Measurements from ENCODE around the gene CD44. TPM values are rescaled to one million over a fixed set of nuclear protein-coding genes. Genes with fewer than 3 reads are reported as not detected.

The CD44 gene
- total RNA-seq, 4 donors from 2014 or later: 211 to 319 (median 266) TPM

GRCh38 chr11:35160902-35161597, 22.1 kb downstream of the CD44 start:
- Histone ChIP-seq H3K4me1 (peaks cover 21 to 100% (median 43%) of the 10 kb centered on the region in 3 donors), H3K9me3 (no peaks in the 10 kb centered on the region), H3K36me3 (no peaks in the 10 kb centered on the region), H3K27me3 (no peaks in the 10 kb centered on the region), H3K4me3 (no peak overlapping the region), H3K27ac (peak overlapping the region in 2 of 4 donors; percentile 0 to 68)
- no peak for ATAC-seq
- whole genome bisulfite sequencing, 2 donors (ENCODE audit: low coverage in 1 of 2): 80 to 89% methylated on average over 3 of the region's 3 CpGs
- TF ChIP-seq POLR2AphosphoS5 (IDR thresholded peaks at IDR 0.05) (no peak), POLR2A (IDR thresholded peaks at IDR 0.05) (no peak)

- Histone ChIP-seq H3K36me3 (no peaks in the 10 kb centered on the region), H3K27ac (peak overlapping the region; percentile 18 to 38 (median 33))
- 62 to 89% methylated on average over 2 of the region's 2 CpGs for WGBS, 2 donors (ENCODE audit: low coverage in 1 of 2)
Measured at GRCh38 chr11:35162745-35163144, 23.8 kb downstream of the CD44 start.

GRCh38 chr11:35163209-35163608, 24.2 kb downstream of the CD44 start:
- H3K9me3 ChIP-seq: no peaks in the 10 kb centered on the region
- peak overlapping the region in 3 of 4 donors; percentile 20 to 38 (median 33) for H3K27ac ChIP-seq
- TF ChIP-seq POLR2AphosphoS5 (IDR thresholded peaks at IDR 0.05): peak; percentile 15
- TF ChIP-seq, protein P1, sequence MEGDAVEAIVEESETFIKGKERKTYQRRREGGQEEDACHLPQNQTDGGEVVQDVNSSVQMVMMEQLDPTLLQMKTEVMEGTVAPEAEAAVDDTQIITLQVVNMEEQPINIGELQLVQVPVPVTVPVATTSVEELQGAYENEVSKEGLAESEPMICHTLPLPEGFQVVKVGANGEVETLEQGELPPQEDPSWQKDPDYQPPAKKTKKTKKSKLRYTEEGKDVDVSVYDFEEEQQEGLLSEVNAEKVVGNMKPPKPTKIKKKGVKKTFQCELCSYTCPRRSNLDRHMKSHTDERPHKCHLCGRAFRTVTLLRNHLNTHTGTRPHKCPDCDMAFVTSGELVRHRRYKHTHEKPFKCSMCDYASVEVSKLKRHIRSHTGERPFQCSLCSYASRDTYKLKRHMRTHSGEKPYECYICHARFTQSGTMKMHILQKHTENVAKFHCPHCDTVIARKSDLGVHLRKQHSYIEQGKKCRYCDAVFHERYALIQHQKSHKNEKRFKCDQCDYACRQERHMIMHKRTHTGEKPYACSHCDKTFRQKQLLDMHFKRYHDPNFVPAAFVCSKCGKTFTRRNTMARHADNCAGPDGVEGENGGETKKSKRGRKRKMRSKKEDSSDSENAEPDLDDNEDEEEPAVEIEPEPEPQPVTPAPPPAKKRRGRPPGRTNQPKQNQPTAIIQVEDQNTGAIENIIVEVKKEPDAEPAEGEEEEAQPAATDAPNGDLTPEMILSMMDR (IDR thresholded peaks at IDR 0.05): no peak
- no peak for TF ChIP-seq POLR2A (IDR thresholded peaks at IDR 0.05)
- no peaks in the 10 kb centered on the region for H3K36me3 ChIP-seq
- H3K27me3 ChIP-seq: no peaks in the 10 kb centered on the region
- no peak overlapping the region for H3K4me3 ChIP-seq
- WGBS, 2 donors (ENCODE audit: low coverage in 1 of 2): 46% methylated on average over 2 of the region's 2 CpGs; no CpG with 5 or more reads in 1 of the 2 donors
- ATAC-seq: no peak
- peaks cover 38 to 100% (median 57%) of the 10 kb centered on the region in 3 donors for H3K4me1 ChIP-seq

More at GRCh38 chr11:35162745-35163144, 23.8 kb downstream of the CD44 start:
- Histone ChIP-seq H3K4me1 (peaks cover 35 to 100% (median 57%) of the 10 kb centered on the region in 3 donors), H3K9me3 (no peaks in the 10 kb centered on the region), H3K4me3 (no peak overlapping the region), H3K27me3 (no peaks in the 10 kb centered on the region)
- TF ChIP-seq, protein P1 (IDR thresholded peaks at IDR 0.05): no peak
- no peak for TF ChIP-seq POLR2AphosphoS5 (IDR thresholded peaks at IDR 0.05)
- TF ChIP-seq POLR2A (IDR thresholded peaks at IDR 0.05): no peak
- no peak for TF ChIP-seq EP300 (IDR thresholded peaks at IDR 0.05)
- ATAC-seq: no peak

DNA sequence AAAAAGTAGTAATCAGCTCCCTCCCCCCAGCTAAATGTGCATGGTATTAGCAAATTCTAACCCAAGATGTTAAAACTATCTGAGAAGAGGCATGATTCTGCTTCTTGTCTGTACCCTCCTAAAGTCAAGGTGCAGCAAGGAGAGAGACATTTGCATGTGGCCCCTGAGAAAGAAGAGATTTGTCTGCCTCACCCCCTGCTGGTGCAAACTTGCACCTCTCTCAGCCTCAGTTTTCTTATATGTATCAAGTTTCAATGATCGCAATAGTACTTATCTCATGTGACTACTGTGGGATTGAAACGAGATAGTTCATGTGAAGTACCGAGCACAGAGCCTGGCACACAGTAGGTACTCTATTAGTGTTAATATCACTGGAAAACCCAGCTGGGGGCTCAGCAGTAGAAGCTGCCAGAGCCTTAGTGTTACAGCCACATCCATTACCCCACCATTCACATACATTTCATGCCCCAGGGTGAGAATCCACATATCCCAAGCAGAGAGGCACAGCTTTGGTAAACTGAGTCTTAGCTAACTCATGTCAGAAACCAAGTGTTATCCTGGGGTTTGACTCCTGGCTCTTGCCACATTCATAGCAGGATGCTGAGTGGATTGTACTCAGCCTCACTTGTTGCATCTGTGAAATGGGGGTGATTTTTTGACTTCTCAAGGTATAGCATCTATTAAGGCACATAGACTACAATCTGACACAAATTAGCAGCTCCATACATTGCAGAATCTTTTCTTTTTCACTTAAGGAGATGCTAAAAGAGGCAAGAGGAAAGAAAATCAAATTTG, 24.9 kb downstream of the CD44 start:
- Histone ChIP-seq H3K9me3 (no peaks in the 10 kb centered on the region), H3K4me1 (peaks cover 43 to 100% (median 56%) of the 10 kb centered on the region in 3 donors), H3K4me3 (no peak overlapping the region), H3K27ac (peak overlapping the region in 2 of 4 donors; percentile 31 to 38), H3K27me3 (no peaks in the 10 kb centered on the region), H3K36me3 (no peaks in the 10 kb centered on the region)
- ATAC-seq: no peak
- TF ChIP-seq EP300 (IDR thresholded peaks at IDR 0.05): no peak
- TF ChIP-seq, protein P1 (IDR thresholded peaks at IDR 0.05): peak in 2 of 4 experiments; percentile 9 to 15
- no peak for TF ChIP-seq POLR2A (IDR thresholded peaks at IDR 0.05)
- no peak for TF ChIP-seq POLR2AphosphoS5 (IDR thresholded peaks at IDR 0.05)
- 73 to 93% methylated on average over 2 to 3 of the region's 3 CpGs for WGBS, 2 donors (ENCODE audit: low coverage in 1 of 2)

GRCh38 chr11:35165030-35165422, 26.1 kb downstream of the CD44 start:
- TF ChIP-seq, protein P1 (IDR thresholded peaks at IDR 0.05): no peak
- no peak for TF ChIP-seq POLR2A (IDR thresholded peaks at IDR 0.05)
- no peak for TF ChIP-seq EP300 (IDR thresholded peaks at IDR 0.05)
- no peak for TF ChIP-seq POLR2AphosphoS5 (IDR thresholded peaks at IDR 0.05)
- peak overlapping the region in 3 of 4 donors; percentile 77 to 79 (median 77) for H3K27ac ChIP-seq

More at GRCh38 chr11:35165030-35165422, 26.1 kb downstream of the CD44 start:
- Histone ChIP-seq H3K4me1 (peaks cover 40 to 100% (median 59%) of the 10 kb centered on the region in 3 donors), H3K4me3 (no peak overlapping the region), H3K36me3 (no peaks in the 10 kb centered on the region), H3K9me3 (no peaks in the 10 kb centered on the region), H3K27me3 (no peaks in the 10 kb centered on the region)
- ATAC-seq: no peak
- 77 to 100% methylated on average over 1 of the region's 1 CpG for WGBS, 2 donors (ENCODE audit: low coverage in 1 of 2)

All from gastroesophageal sphincter (tissue), 4 donors.